Renal cortical epithelial cell (primary cell): ENCODE results near the gene CLDN9. TPM values are rescaled to one million over a fixed set of nuclear protein-coding genes. Genes with fewer than 3 reads are reported as not detected.
A peak's percentile ranks its signal among the peaks of the same experiment; 100 is the strongest.

Experiments used
- DNase-seq: peaks from one replicate; pipeline ENCODE4 v3.0.0-alpha.2; 2011; ENCODE audit warnings: low read depth
- total RNA-seq: library from RNA; depleted of rRNA; stranded (reverse); fragments of >200 nt; gene quantifications from 2 replicates; pipeline ENCODE4 v1.2.3, GENCODE V29; 2014

CLDN9 gene
- total RNA-seq, 1 donor from 2014 or later = 0.20 TPM

- no peak for DNase-seq
Measured at GRCh38 chr16:2974319-2975056, 38.2 kb upstream of the CLDN9 start.

- DNase-seq = no peak
Measured at GRCh38 chr16:2975161-2975795, 37.4 kb upstream of the CLDN9 start.

- DNase-seq = no peak
Measured at GRCh38 chr16:2976201-2976600, 36.5 kb upstream of the CLDN9 start.

- no peak for DNase-seq
Measured at GRCh38 chr16:2976673-2977072, 36.0 kb upstream of the CLDN9 start.

GRCh38 chr16:2977440-2977839 is 35.3 kb upstream of the CLDN9 start:
- DNase-seq = no peak

- no peak for DNase-seq
Measured at GRCh38 chr16:2979669-2980226, 33.0 kb upstream of the CLDN9 start.

- DNase-seq = peak; percentile 56
Measured at GRCh38 chr16:2980227-2981176, 32.2 kb upstream of the CLDN9 start, which contains the start of gene PKMYT1. TSS of gene PKMYT1 (minus strand) at chr16:2980446. CDS start at chr16:2979657, 789 bp downstream.

GRCh38 chr16:2981177-2981898 is 31.4 kb upstream of the CLDN9 start:
- DNase-seq = no peak

- DNase-seq = no peak
Measured at GRCh38 chr16:2981899-2982250, 30.8 kb upstream of the CLDN9 start.

GRCh38 chr16:2982402-2982801 is 30.3 kb upstream of the CLDN9 start:
- no peak for DNase-seq

- DNase-seq = peak; percentile 47
Measured at GRCh38 chr16:2983706-2984136, 29.0 kb upstream of the CLDN9 start.

GRCh38 chr16:2985462-2985861 is 27.3 kb upstream of the CLDN9 start:
- no peak for DNase-seq

- DNase-seq = no peak
Measured at GRCh38 chr16:2985893-2986355, 26.8 kb upstream of the CLDN9 start.

- no peak for DNase-seq
Measured at GRCh38 chr16:2986623-2987188, 26.0 kb upstream of the CLDN9 start.

- no peak for DNase-seq
Measured at GRCh38 chr16:2987286-2987685, 25.4 kb upstream of the CLDN9 start.

- DNase-seq = no peak
Measured at GRCh38 chr16:2987833-2988232, 24.9 kb upstream of the CLDN9 start.

GRCh38 chr16:2988590-2989099 is 24.1 kb upstream of the CLDN9 start:
- no peak for DNase-seq

GRCh38 chr16:2990891-2991290 is 21.8 kb upstream of the CLDN9 start:
- DNase-seq = no peak

GRCh38 chr16:2991566-2992261 is 21.0 kb upstream of the CLDN9 start:
- no peak for DNase-seq
